Loucy (cell line): Measurements from ENCODE around the gene CNTN5.

Experiments
- CTCF ChIP-seq: fragments of 200-600 bp; sonication (generic); conservative IDR thresholded peaks from 2 replicates; pipeline ENCODE4 v1.5.1; 2014; ENCODE audit warnings: mild to moderate bottlenecking, antibody characterized with exemption, low read length
- EZH2phosphoT487 ChIP-seq: fragments of 200-600 bp; IDR thresholded peaks from 2 replicates; pipeline ENCODE4 v1.6.1; 2018; ENCODE audit warnings: antibody characterized with exemption, mild to moderate bottlenecking, moderate library complexity, borderline replicate concordance

GRCh38 chr11:98979205-98979604, 41.5 kb upstream of the CNTN5 start:
- TF ChIP-seq EZH2phosphoT487: no peak
- TF ChIP-seq CTCF: no peak
